Fibroblast of lung (primary cell): ENCODE results near the gene ITM2B. TPM values are rescaled to one million over a fixed set of nuclear protein-coding genes. Genes with fewer than 3 reads are reported as not detected.

Source experiments
- DNase-seq, 2 donors: peaks; one replicate each; pipeline versions ENCODE4 v3.0.0 to v3.0.0-alpha.2; 2010; ENCODE audit warnings: low read depth in 2 of 2
- H2AFZ ChIP-seq: 2 replicates; pipeline ENCODE4 v1.5.1; 2012; ENCODE audit warnings: low read length, control low read depth, inconsistent platforms
- H3K27ac ChIP-seq: 2 replicates; pipeline ENCODE4 v1.5.1; 2011; ENCODE audit warnings: low read length, control low read depth; ENCODE audit not compliant: insufficient read depth
- H3K27me3 ChIP-seq: 2 replicates; pipeline ENCODE4 v1.5.1; 2011; ENCODE audit warnings: mild to moderate bottlenecking, low read length; ENCODE audit not compliant: control insufficient read depth, insufficient read depth
- H3K36me3 ChIP-seq: 2 replicates; pipeline ENCODE4 v1.5.1; 2011; ENCODE audit warnings: low read length; ENCODE audit not compliant: control insufficient read depth, insufficient read depth
- H3K4me1 ChIP-seq: 2 replicates; pipeline ENCODE4 v1.5.1; 2011; ENCODE audit warnings: low read length; ENCODE audit not compliant: control insufficient read depth, insufficient read depth; ENCODE audit errors: extremely low read depth
- H3K4me2 ChIP-seq: 2 replicates; pipeline ENCODE4 v1.5.1; 2011; ENCODE audit warnings: low read length, control low read depth; ENCODE audit not compliant: insufficient read depth; ENCODE audit errors: extremely low read depth
- H3K4me3 ChIP-seq, 4 experiments: fragments of 200-600 bp in 1 of 4; sonication (generic) in 1 of 4; replicated peaks in 1 of 4; 2 replicates each; pipeline ENCODE4 v1.5.1; 2011 to 2016; ENCODE audit warnings: low read length in 4 of 4, low read depth in 3 of 4, mild to moderate bottlenecking in 3 of 4, control low read depth in 2 of 4, inconsistent platforms in 1 of 4, mixed read lengths in 1 of 4; ENCODE audit not compliant: insufficient read depth in 1 of 4; ENCODE audit errors: control extremely low read depth in 1 of 4
- H3K79me2 ChIP-seq: 2 replicates; pipeline ENCODE4 v1.5.1; 2012; ENCODE audit warnings: mild to moderate bottlenecking, low read length, inconsistent platforms; ENCODE audit not compliant: control insufficient read depth, insufficient read depth
- H3K9ac ChIP-seq: 2 replicates; pipeline ENCODE4 v1.5.1; 2011; ENCODE audit warnings: mild to moderate bottlenecking, low read length, control low read depth; ENCODE audit not compliant: insufficient read depth
- H3K9me3 ChIP-seq: 2 replicates; pipeline ENCODE4 v1.5.1; 2012; ENCODE audit warnings: low read depth, low read length; ENCODE audit not compliant: control insufficient read depth, insufficient read depth
- H4K20me1 ChIP-seq: 2 replicates; pipeline ENCODE4 v1.5.1; 2011; ENCODE audit warnings: low read length; ENCODE audit not compliant: control insufficient read depth, insufficient read depth; ENCODE audit errors: extremely low read depth
- CTCF ChIP-seq, 2 donors: IDR thresholded peaks in 1 of 2; conservative IDR thresholded peaks in 1 of 2; 1 replicate in 1 of 2; 2 replicates in 1 of 2; pipeline ENCODE4 v1.5.1; 2011 to 2012; ENCODE audit warnings: low read length in 2 of 2, control low read depth in 1 of 2, inconsistent platforms in 1 of 2, low read depth in 1 of 2, mild to moderate bottlenecking in 1 of 2
- EZH2 ChIP-seq: IDR thresholded peaks from 2 replicates; pipeline ENCODE4 v1.5.1; 2012; ENCODE audit warnings: low read length, control low read depth, mild to moderate bottlenecking; ENCODE audit errors: missing control alignments
- polyA plus RNA-seq, 2 donors: library from polyadenylated mRNA; depleted of rRNA in 1 of 2; stranded (reverse) in 1 of 2; unstranded in 1 of 2; fragments of >200 nt; gene quantifications; 2 replicates each; pipeline ENCODE4 v1.2.1, GENCODE V29; 2011 to 2012; ENCODE audit warnings: missing spikeins in 1 of 2
- total RNA-seq: library from RNA; depleted of rRNA; stranded (reverse); fragments of >200 nt; gene quantifications from 2 replicates; pipeline ENCODE4 v1.2.1, GENCODE V29; 2014

The ITM2B gene
- total and polyA plus RNA-seq, 2 donors (not counting 1 experiment from before 2014, with no cell fraction given) = 117 to 645 TPM

- TF ChIP-seq EZH2 = no peak
- Histone ChIP-seq H3K36me3 (no peaks in the 10 kb centered on the region), H3K9me3 (no peaks in the 10 kb centered on the region), H3K79me2 (no peaks in the 10 kb centered on the region), H3K4me3 (no peak overlapping the region), H3K4me2 (no peak overlapping the region), H3K4me1 (no peaks in the 10 kb centered on the region), H3K27me3 (no peaks in the 10 kb centered on the region), H4K20me1 (no peaks in the 10 kb centered on the region), H2AFZ (no peak overlapping the region), H3K9ac (no peak overlapping the region), H3K27ac (no peak overlapping the region)
- DNase-seq = no peak
Observed at GRCh38 chr13:48216204-48216711, 16.7 kb upstream of the ITM2B start.

DNA sequence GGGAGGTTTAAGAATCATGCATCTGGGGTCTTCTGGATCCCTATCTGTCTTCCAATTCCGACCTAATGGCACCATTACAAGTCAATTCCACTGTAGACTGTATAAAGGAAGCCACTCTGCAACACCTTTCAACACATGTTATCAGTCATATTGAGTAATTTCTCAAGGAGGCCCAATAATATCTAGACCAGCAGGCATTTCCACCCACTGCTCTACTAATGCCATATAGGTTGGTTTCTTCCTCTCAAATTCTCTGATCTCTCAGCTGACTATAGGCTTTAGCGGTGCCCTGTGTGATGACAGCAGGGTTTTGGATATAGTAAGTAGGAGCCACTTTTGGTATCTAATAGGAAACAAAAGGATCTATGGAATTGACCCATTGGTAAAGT is 12.4 kb upstream of the ITM2B start:
- Histone ChIP-seq H3K4me1 (no peaks in the 10 kb centered on the region), H3K27ac (no peak overlapping the region), H4K20me1 (no peaks in the 10 kb centered on the region), H3K79me2 (no peaks in the 10 kb centered on the region), H2AFZ (no peak overlapping the region), H3K36me3 (no peaks in the 10 kb centered on the region), H3K9ac (no peak overlapping the region), H3K4me2 (no peak overlapping the region), H3K4me3 (no peak overlapping the region), H3K9me3 (no peaks in the 10 kb centered on the region), H3K27me3 (no peaks in the 10 kb centered on the region)
- no peak for TF ChIP-seq EZH2
- DNase-seq = no peak

DNA sequence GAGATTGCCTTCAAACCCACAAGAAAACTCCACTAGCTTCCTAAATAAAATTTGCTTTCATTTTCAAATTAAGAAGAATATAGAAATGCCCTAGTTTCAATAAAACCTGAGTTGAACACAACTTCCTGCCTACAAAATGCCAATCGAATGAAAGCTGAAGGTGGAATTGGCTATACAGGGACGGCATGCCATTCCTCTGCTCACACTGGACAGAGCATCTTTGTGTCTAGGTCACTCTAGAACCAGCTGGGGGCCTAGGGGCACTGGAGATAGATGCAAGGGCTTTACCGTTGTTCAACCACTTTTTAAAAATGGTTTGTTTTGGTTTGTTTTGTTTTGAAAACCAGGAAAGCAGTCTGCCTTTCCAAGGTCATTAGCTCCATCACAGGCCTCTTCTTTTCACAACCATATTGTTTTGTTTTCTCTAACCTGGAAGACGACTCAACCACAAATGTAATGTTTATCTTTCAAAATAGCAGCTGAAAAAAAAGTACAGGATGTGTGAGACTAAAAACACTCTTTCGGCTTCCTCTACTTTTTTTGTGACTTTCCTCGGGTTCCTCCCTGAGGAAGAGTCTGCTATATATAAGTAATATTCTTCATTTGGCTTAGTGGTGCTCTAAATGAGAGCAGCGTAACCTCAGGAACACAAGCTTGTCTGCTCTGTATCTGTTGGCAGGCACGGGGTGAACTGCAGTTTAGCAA is 11.9 kb upstream of the ITM2B start:
- H3K9ac ChIP-seq = no peak overlapping the region
- H3K4me3 ChIP-seq = no peak overlapping the region
- no peaks in the 10 kb centered on the region for H3K36me3 ChIP-seq
- no peaks in the 10 kb centered on the region for H3K9me3 ChIP-seq
- H3K79me2 ChIP-seq = no peaks in the 10 kb centered on the region
- no peak for TF ChIP-seq CTCF (conservative IDR thresholded peaks at IDR 0.05 in 1 of 2, IDR thresholded peaks at IDR 0.05 in 1 of 2; ENCODE audit: low read depth in 1 of 2, low read length in 2 of 2)
- no peak for TF ChIP-seq EZH2
- no peaks in the 10 kb centered on the region for H3K27me3 ChIP-seq
- H4K20me1 ChIP-seq = no peaks in the 10 kb centered on the region
- DNase-seq = no peak
- H3K4me1 ChIP-seq = no peaks in the 10 kb centered on the region
- H3K27ac ChIP-seq = no peak overlapping the region
- H3K4me2 ChIP-seq = peak overlapping the region; percentile 13
- peak overlapping the region; percentile 31 for H2AFZ ChIP-seq

- Histone ChIP-seq H3K27ac (no peak overlapping the region), H3K4me1 (no peaks in the 10 kb centered on the region), H4K20me1 (no peaks in the 10 kb centered on the region), H3K9ac (no peak overlapping the region), H3K4me2 (no peak overlapping the region), H3K27me3 (no peaks in the 10 kb centered on the region), H3K9me3 (no peaks in the 10 kb centered on the region), H3K36me3 (no peaks in the 10 kb centered on the region), H2AFZ (peak overlapping the region; percentile 24), H3K4me3 (no peak overlapping the region), H3K79me2 (no peaks in the 10 kb centered on the region)
- DNase-seq = no peak
- no peak for TF ChIP-seq CTCF (conservative IDR thresholded peaks at IDR 0.05 in 1 of 2, IDR thresholded peaks at IDR 0.05 in 1 of 2; ENCODE audit: low read depth in 1 of 2, low read length in 2 of 2)
- no peak for TF ChIP-seq EZH2
Observed at GRCh38 chr13:48221686-48222187, 11.3 kb upstream of the ITM2B start.
